GM23248 (cell line): Measurements from ENCODE around the gene SPON2. TPM values are rescaled to one million over a fixed set of nuclear protein-coding genes. Genes with fewer than 3 reads are reported as not detected.

Experiments
- DNase-seq: peaks from one replicate; pipeline ENCODE4 v3.0.0-alpha.2; 2015
- H2AFZ ChIP-seq: fragments of 200-600 bp; sonication (generic); 2 replicates; pipeline ENCODE4 v1.6.1; 2016; ENCODE audit warnings: antibody characterized with exemption
- H3F3A ChIP-seq: fragments of 200-600 bp; sonication (generic); 2 replicates; pipeline ENCODE4 v1.6.1; 2016; ENCODE audit warnings: mild to moderate bottlenecking, antibody characterized with exemption, mixed run types; ENCODE audit not compliant: insufficient read depth
- H3K27ac ChIP-seq: fragments of 200-600 bp; sonication (generic); 2 replicates; pipeline ENCODE4 v1.5.1; 2016; ENCODE audit warnings: mild to moderate bottlenecking
- H3K27me3 ChIP-seq: fragments of 200-600 bp; sonication (generic); replicated peaks from 2 replicates; pipeline ENCODE4 v1.6.1; 2016; ENCODE audit warnings: mild to moderate bottlenecking; ENCODE audit not compliant: insufficient read depth
- H3K36me3 ChIP-seq: fragments of 200-600 bp; sonication (generic); 2 replicates; pipeline ENCODE4 v1.6.1; 2016; ENCODE audit warnings: low read depth, mild to moderate bottlenecking
- H3K4me1 ChIP-seq: fragments of 200-600 bp; sonication (generic); 2 replicates; pipeline ENCODE4 v1.6.1; 2016; ENCODE audit warnings: mild to moderate bottlenecking; ENCODE audit not compliant: insufficient read depth
- H3K4me2 ChIP-seq: fragments of 200-600 bp; sonication (generic); one replicate; pipeline ENCODE4 v1.6.1; 2016; ENCODE audit warnings: mild to moderate bottlenecking; ENCODE audit not compliant: unreplicated experiment
- H3K4me3 ChIP-seq: fragments of 200-600 bp; sonication (generic); 2 replicates; pipeline ENCODE4 v1.5.1; 2016; ENCODE audit warnings: mild to moderate bottlenecking
- H3K79me2 ChIP-seq: fragments of 200-600 bp; sonication (generic); 2 replicates; pipeline ENCODE4 v1.6.1; 2016; ENCODE audit warnings: mild to moderate bottlenecking; ENCODE audit not compliant: insufficient read depth
- H3K9ac ChIP-seq: fragments of 200-600 bp; sonication (generic); 2 replicates; pipeline ENCODE4 v1.6.1; 2016; ENCODE audit warnings: mild to moderate bottlenecking
- H3K9me2 ChIP-seq: fragments of 200-600 bp; sonication (generic); 2 replicates; pipeline ENCODE4 v1.6.1; 2016; ENCODE audit warnings: mixed run types, mild to moderate bottlenecking, moderate library complexity; ENCODE audit not compliant: insufficient read depth
- H3K9me3 ChIP-seq: fragments of 200-600 bp; sonication (generic); one replicate; pipeline ENCODE4 v1.6.1; 2017; ENCODE audit warnings: low read depth
- H4K20me1 ChIP-seq: fragments of 200-600 bp; sonication (generic); 2 replicates; pipeline ENCODE4 v1.6.0; 2016; ENCODE audit not compliant: insufficient read depth
- EZH2 ChIP-seq: fragments of 200-600 bp; sonication (generic); IDR thresholded peaks from 2 replicates; pipeline ENCODE4 v1.6.1; 2018; ENCODE audit warnings: antibody characterized with exemption, mild to moderate bottlenecking; ENCODE audit not compliant: insufficient read depth, poor library complexity, severe bottlenecking
- EZH2phosphoT487 ChIP-seq: fragments of 200-600 bp; sonication (generic); IDR thresholded peaks from 2 replicates; pipeline ENCODE4 v1.6.1; 2018; ENCODE audit warnings: antibody characterized with exemption, moderate library complexity, mild to moderate bottlenecking, low read depth; ENCODE audit not compliant: insufficient read depth
- WGBS, 2 experiments: methylation state at CpG; one replicate each; pipeline ENCODE4 v1.1.6; 2015 to 2017; ENCODE audit warnings: low lambda C conversion rate in 2 of 2, low coverage in 1 of 2; ENCODE audit errors: missing lambda C conversion rate in 2 of 2; 5-methylcytosine and 5-hydroxymethylcytosine counted together
- in situ Hi-C: fragments of 300-500 bp; cut with MboI; formaldehyde crosslinking; loops from 2 replicates; pipeline ENCODE4 v1.15.0; 2020
- polyA plus RNA-seq: library from polyadenylated mRNA; unstranded; fragments of >200 nt; fragmentation: Nextera tagmentation; extraction: Ambion mirVana; gene quantifications from 2 replicates; pipeline ENCODE4 v1.2.1, GENCODE V29; 2016
- total RNA-seq: library from RNA; depleted of rRNA; stranded (reverse); fragments of >200 nt; shearing (Covaris generic); gene quantifications from 2 replicates; pipeline ENCODE4 v1.2.3, GENCODE V29; 2014

Gene SPON2
- total and polyA plus RNA-seq, 2 experiments from 2014 or later: 5.7 to 6.2 TPM

GRCh38 chr4:1201851-1202525, 29.6 kb upstream of the SPON2 start:
- Histone ChIP-seq H2AFZ (no peak overlapping the region), H3K36me3 (no peaks in the 10 kb centered on the region), H3K9me3 (no peaks in the 10 kb centered on the region), H3K27me3 (no peaks in the 10 kb centered on the region), H4K20me1 (no peaks in the 10 kb centered on the region), H3K79me2 (no peaks in the 10 kb centered on the region), H3K9ac (no peak overlapping the region), H3K4me3 (no peak overlapping the region), H3K4me2 (no peak overlapping the region), H3K27ac (no peak overlapping the region), H3F3A (no peaks in the 10 kb centered on the region), H3K9me2 (no peaks in the 10 kb centered on the region), H3K4me1 (peaks cover 14% of the 10 kb centered on the region)
- 85 to 88% methylated on average over 26 of the region's 26 CpGs for WGBS, 2 experiments
- DNase-seq: peak; percentile 35
- TF ChIP-seq EZH2phosphoT487 (no peak), EZH2 (no peak)
- in situ Hi-C loops: no loop called here

GRCh38 chr4:1200425-1201035, 28.1 kb upstream of the SPON2 start:
- no peak overlapping the region for H3K4me3 ChIP-seq
- peak overlapping the region; percentile 50 for H3K4me2 ChIP-seq
- no peak overlapping the region for H3K27ac ChIP-seq
- peaks cover 14% of the 10 kb centered on the region for H3K4me1 ChIP-seq
- H3F3A ChIP-seq: no peaks in the 10 kb centered on the region
- no peak overlapping the region for H3K9ac ChIP-seq
- H4K20me1 ChIP-seq: no peaks in the 10 kb centered on the region
- no peaks in the 10 kb centered on the region for H3K9me2 ChIP-seq
- H3K9me3 ChIP-seq: no peaks in the 10 kb centered on the region
- no peak for TF ChIP-seq EZH2
- TF ChIP-seq EZH2phosphoT487: no peak
- no peaks in the 10 kb centered on the region for H3K79me2 ChIP-seq
- in situ Hi-C loops: no loop called here
- peak; percentile 91 for DNase-seq
- no peaks in the 10 kb centered on the region for H3K27me3 ChIP-seq
- H2AFZ ChIP-seq: no peak overlapping the region
- H3K36me3 ChIP-seq: no peaks in the 10 kb centered on the region
- 8 to 24% methylated on average over 6 to 20 of the region's 20 CpGs for WGBS, 2 experiments

- 73 to 76% methylated on average over 27 of the region's 27 CpGs for WGBS, 2 experiments
- TF ChIP-seq EZH2 (no peak), EZH2phosphoT487 (no peak)
- Histone ChIP-seq H3K4me1 (peaks cover 14% of the 10 kb centered on the region), H3F3A (no peaks in the 10 kb centered on the region), H3K4me2 (no peak overlapping the region), H4K20me1 (no peaks in the 10 kb centered on the region), H3K36me3 (no peaks in the 10 kb centered on the region), H3K9me3 (no peaks in the 10 kb centered on the region), H3K27me3 (no peaks in the 10 kb centered on the region), H3K27ac (no peak overlapping the region), H3K9me2 (no peaks in the 10 kb centered on the region), H3K9ac (no peak overlapping the region), H3K79me2 (no peaks in the 10 kb centered on the region), H2AFZ (no peak overlapping the region), H3K4me3 (no peak overlapping the region)
- DNase-seq: no peak
- in situ Hi-C loops: no loop called here
Measured at GRCh38 chr4:1199556-1200331, 27.4 kb upstream of the SPON2 start.

- H3K9me2 ChIP-seq: no peaks in the 10 kb centered on the region
- no peak for TF ChIP-seq EZH2phosphoT487
- TF ChIP-seq EZH2: no peak
- in situ Hi-C loops: no loop called here
- peak; percentile 34 for DNase-seq
- no peak overlapping the region for H3K4me3 ChIP-seq
- H3K4me1 ChIP-seq: peaks cover 16% of the 10 kb centered on the region
- H3K4me2 ChIP-seq: no peak overlapping the region
- H3K79me2 ChIP-seq: no peaks in the 10 kb centered on the region
- H3K36me3 ChIP-seq: no peaks in the 10 kb centered on the region
- peaks cover under 1% of the 10 kb centered on the region; the same call in 1 of the 2 replicates for H3F3A ChIP-seq
- H3K27me3 ChIP-seq: no peaks in the 10 kb centered on the region
- 88 to 89% methylated on average over 24 of the region's 24 CpGs for WGBS, 2 experiments
- no peak overlapping the region for H2AFZ ChIP-seq
- no peaks in the 10 kb centered on the region for H3K9me3 ChIP-seq
- no peaks in the 10 kb centered on the region for H4K20me1 ChIP-seq
- H3K9ac ChIP-seq: no peak overlapping the region
- H3K27ac ChIP-seq: no peak overlapping the region
Measured at GRCh38 chr4:1198098-1198844, 25.9 kb upstream of the SPON2 start.
